ENCODE measurements around the gene UNK. TPM values are rescaled to one million over a fixed set of nuclear protein-coding genes. Genes with fewer than 3 reads are reported as not detected.
A peak's percentile ranks its signal among the peaks of the same experiment; 100 is the strongest.

The UNK gene
- total and polyA plus RNA-seq, 7 experiments from 2014 or later, result 21.5 to 49.8 (median 39.7) TPM

DNA sequence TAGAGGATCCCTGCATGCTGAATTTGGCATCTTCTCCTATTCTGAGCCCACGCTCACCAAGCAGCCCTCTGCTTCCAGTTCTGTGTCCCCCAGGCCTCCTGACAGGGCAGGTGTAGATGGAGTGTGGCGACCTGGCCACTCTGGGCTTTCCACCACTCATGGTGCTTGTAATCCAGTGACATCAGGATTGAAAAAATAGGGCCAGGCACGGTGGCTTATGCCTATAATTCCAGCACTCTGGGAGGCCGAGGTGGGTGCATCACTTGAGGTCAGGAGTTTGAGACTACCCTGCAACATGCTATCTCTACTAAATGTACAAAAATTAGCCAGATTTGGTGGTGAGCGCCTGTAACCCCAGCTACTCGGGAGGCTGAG lies 29.4 kb downstream of the UNK start:
- Histone ChIP-seq H3K36me3 (ENCODE audit: control insufficient read depth in 2 of 3, insufficient read depth in 3 of 3, low read length in 3 of 3) (peaks cover 0 to 97% (median 0%) of the 10 kb centered on the region in 3 experiments), H3K27me3 (ENCODE audit: control insufficient read depth in 2 of 2, insufficient read depth in 2 of 2, low read length in 2 of 2) (no peaks in the 10 kb centered on the region), H3K4me3 (ENCODE audit: low read length) (no peak overlapping the region), H3K9me3 (ENCODE audit: control insufficient read depth in 2 of 3, low read length in 3 of 3) (no peaks in the 10 kb centered on the region), H3K4me1 (ENCODE audit: control insufficient read depth in 2 of 2, insufficient read depth in 2 of 2, low read length in 2 of 2) (no peaks in the 10 kb centered on the region), H3K27ac (ENCODE audit: low read depth, low read length) (no peak overlapping the region)
- POLR2A ChIA-PET, result interaction anchor here (0.8 to 1.6 kb wide), 2 partner anchors 27 to 34 kb away, joined by 3 to 4 read pairs; a partner anchor contains a TSS
- Mint-ChIP-seq H3K4me1 (peaks cover 0 to 5% (median 0%) of the 10 kb centered on the region in 7 donors), H3K36me3 (peaks cover 0 to 18% (median 1%) of the 10 kb centered on the region in 5 donors), H3K4me3 (no peak overlapping the region), H3K27ac (no peak overlapping the region), H3K9me3 (no peaks in the 10 kb centered on the region), H3K27me3 (no peaks in the 10 kb centered on the region)
- intact Hi-C loops (cut with micrococcal nuclease), result no loop called here
- DNase-seq (no peak), ATAC-seq (no peak)
- CTCF ChIA-PET, result interaction anchor here (0.7 to 1.4 kb wide), 2 partner anchors 16 to 50 kb away, joined by 3 to 4 read pairs; no protein-coding TSS in a partner anchor

GRCh38 chr17:75814900-75815373 lies 30.3 kb downstream of the UNK start:
- Histone ChIP-seq H3K27me3 (ENCODE audit: control insufficient read depth in 2 of 2, insufficient read depth in 2 of 2, low read length in 2 of 2) (no peaks in the 10 kb centered on the region), H3K4me1 (ENCODE audit: control insufficient read depth in 2 of 2, insufficient read depth in 2 of 2, low read length in 2 of 2) (no peaks in the 10 kb centered on the region), H3K4me3 (ENCODE audit: low read length) (no peak overlapping the region), H3K9me3 (ENCODE audit: control insufficient read depth in 2 of 3, low read length in 3 of 3) (no peaks in the 10 kb centered on the region), H3K27ac (ENCODE audit: low read depth, low read length) (no peak overlapping the region), H3K36me3 (ENCODE audit: control insufficient read depth in 2 of 3, insufficient read depth in 3 of 3, low read length in 3 of 3) (peaks cover 0 to 97% (median 3%) of the 10 kb centered on the region in 3 experiments)
- peak overlapping the region in 1 of 9 donors; percentile 20 for H3K27ac Mint-ChIP-seq
- POLR2A ChIA-PET, result interaction anchor here (1.3 kb wide), 1 partner anchor 30 kb away, joined by 4 read pairs; the partner anchor contains the start of gene UNK
- no peak overlapping the region for H3K4me3 Mint-ChIP-seq
- CTCF ChIA-PET, result interaction anchor here (0.6 to 1.4 kb wide), 3 partner anchors 15 to 75 kb away, joined by 3 to 5 read pairs (median 4); no protein-coding TSS in a partner anchor
- H3K36me3 Mint-ChIP-seq, result peaks cover 3 to 27% (median 4%) of the 10 kb centered on the region in 5 donors
- DNase-seq (no peak), ATAC-seq (no peak)
- peaks cover 0 to 7% (median 2%) of the 10 kb centered on the region in 7 donors for H3K4me1 Mint-ChIP-seq
- H3K9me3 Mint-ChIP-seq, result no peaks in the 10 kb centered on the region
- no peaks in the 10 kb centered on the region for H3K27me3 Mint-ChIP-seq
- intact Hi-C loops (cut with micrococcal nuclease), result no loop called here

DNA sequence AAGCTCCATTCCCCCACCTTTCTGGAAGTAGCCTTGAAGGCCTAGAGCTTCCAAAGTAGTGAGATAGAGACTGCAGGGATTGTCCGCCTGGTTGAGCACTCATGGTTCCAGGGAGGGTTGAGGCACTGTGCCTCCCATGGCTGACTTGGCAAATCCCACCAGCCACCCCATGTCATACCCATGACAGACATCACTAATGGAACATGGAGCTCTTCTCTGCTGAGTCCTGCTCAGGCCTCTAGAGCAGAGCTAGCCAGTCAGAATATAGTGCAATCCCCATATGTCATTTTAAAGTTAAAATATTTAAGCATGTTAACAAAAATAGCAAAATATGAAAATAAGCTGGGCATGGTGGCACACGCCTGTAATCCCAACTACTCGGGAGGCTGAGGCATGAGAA lies 30.8 kb downstream of the UNK start:
- no peaks in the 10 kb centered on the region for H3K27me3 ChIP-seq (ENCODE audit: control insufficient read depth in 2 of 2, insufficient read depth in 2 of 2, low read length in 2 of 2)
- no peak overlapping the region for H3K4me3 ChIP-seq (ENCODE audit: low read length)
- no peak overlapping the region for H3K27ac ChIP-seq (ENCODE audit: low read depth, low read length)
- no peaks in the 10 kb centered on the region for H3K9me3 ChIP-seq (ENCODE audit: control insufficient read depth in 2 of 3, low read length in 3 of 3)
- H3K36me3 Mint-ChIP-seq, result peaks cover 3 to 28% (median 4%) of the 10 kb centered on the region in 5 donors
- no peaks in the 10 kb centered on the region for H3K4me1 ChIP-seq (ENCODE audit: control insufficient read depth in 2 of 2, insufficient read depth in 2 of 2, low read length in 2 of 2)
- H3K36me3 ChIP-seq (ENCODE audit: control insufficient read depth in 2 of 3, insufficient read depth in 3 of 3, low read length in 3 of 3), result peaks cover 0 to 98% (median 3%) of the 10 kb centered on the region in 3 experiments
- CTCF ChIA-PET, result interaction anchor here (0.6 to 1.4 kb wide), 3 partner anchors 14 to 74 kb away, joined by 3 to 5 read pairs (median 4); no protein-coding TSS in a partner anchor
- peaks cover 0 to 7% (median 2%) of the 10 kb centered on the region in 7 donors for H3K4me1 Mint-ChIP-seq
- intact Hi-C loops (cut with micrococcal nuclease), result no loop called here
- POLR2A ChIA-PET, result interaction anchor here (1.1 to 1.3 kb wide), 2 partner anchors 31 to 35 kb away, joined by 4 to 5 read pairs; partner anchors contain the start of gene UNK
- no peaks in the 10 kb centered on the region for H3K9me3 Mint-ChIP-seq
- H3K4me3 Mint-ChIP-seq, result no peak overlapping the region
- H3K27me3 Mint-ChIP-seq, result no peaks in the 10 kb centered on the region
- ATAC-seq (no peak), DNase-seq (no peak)
- H3K27ac Mint-ChIP-seq, result no peak overlapping the region

DNA sequence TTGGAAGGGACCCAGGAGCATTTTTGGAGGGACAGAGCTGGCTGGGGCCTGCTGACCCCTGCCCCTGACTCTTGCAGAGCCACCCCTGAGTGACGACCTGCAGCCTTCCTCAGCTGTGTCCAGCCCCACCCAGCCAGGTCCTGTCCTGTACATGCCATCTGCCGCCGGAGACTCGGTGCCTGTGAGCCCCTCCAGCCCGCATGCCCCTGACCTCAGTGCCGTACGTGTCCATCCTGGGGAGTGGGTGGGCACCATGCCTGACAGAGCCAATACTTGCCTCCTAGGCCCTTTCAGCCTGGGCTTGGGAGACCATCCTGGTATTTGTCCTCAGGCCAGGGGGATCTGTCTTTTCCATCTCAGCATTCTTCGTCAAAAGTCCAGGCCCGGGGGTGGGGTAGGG lies 32.1 kb downstream of the UNK start:
- H3K36me3 ChIP-seq (ENCODE audit: control insufficient read depth in 2 of 3, insufficient read depth in 3 of 3, low read length in 3 of 3), result peaks cover 0 to 98% (median 3%) of the 10 kb centered on the region in 3 experiments
- CTCF ChIA-PET, result no interaction called here
- no peaks in the 10 kb centered on the region for H3K27me3 ChIP-seq (ENCODE audit: control insufficient read depth in 2 of 2, insufficient read depth in 2 of 2, low read length in 2 of 2)
- Mint-ChIP-seq H3K9me3 (no peaks in the 10 kb centered on the region), H3K27me3 (no peaks in the 10 kb centered on the region), H3K4me1 (peaks cover 10 to 14% (median 10%) of the 10 kb centered on the region in 7 donors), H3K27ac (peak overlapping the region in 1 of 9 donors; percentile 52), H3K36me3 (peaks cover 4 to 28% (median 6%) of the 10 kb centered on the region in 5 donors), H3K4me3 (no peak overlapping the region)
- DNase-seq, result no peak
- POLR2A ChIA-PET, result interaction anchor here (0.6 to 1.1 kb wide), 4 partner anchors 37 to 619 kb away, joined by 3 to 5 read pairs (median 4); partner anchors contain the start of gene WBP2
- H3K4me1 ChIP-seq (ENCODE audit: control insufficient read depth in 2 of 2, insufficient read depth in 2 of 2, low read length in 2 of 2), result peaks cover 3 to 4% of the 10 kb centered on the region in 2 donors
- H3K27ac ChIP-seq (ENCODE audit: low read depth, low read length), result no peak overlapping the region
- no peaks in the 10 kb centered on the region for H3K9me3 ChIP-seq (ENCODE audit: control insufficient read depth in 2 of 3, low read length in 3 of 3)
- intact Hi-C loops (cut with micrococcal nuclease), result no loop called here
- H3K4me3 ChIP-seq (ENCODE audit: low read length), result no peak overlapping the region
- no peak for ATAC-seq

DNA sequence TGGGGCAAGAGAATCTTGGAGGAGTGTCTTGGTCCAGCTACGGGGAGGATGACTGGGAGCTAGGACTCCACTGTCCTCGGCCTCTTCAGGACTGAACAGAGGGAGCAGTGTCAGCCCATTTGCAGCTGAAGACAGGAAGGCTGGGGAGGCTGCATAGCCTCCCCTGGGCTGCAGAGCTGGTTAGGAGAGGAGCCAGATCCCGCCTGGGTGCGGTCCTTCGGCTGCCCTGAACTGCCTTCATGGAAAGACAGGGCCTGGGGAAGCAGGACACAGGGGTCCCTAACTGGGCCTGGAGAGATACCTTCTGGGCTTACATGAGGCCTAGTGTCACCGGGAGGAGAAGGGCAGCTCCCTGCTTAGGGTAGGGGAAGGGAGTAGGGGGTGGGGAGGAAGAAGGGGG lies 33.0 kb downstream of the UNK start:
- DNase-seq, result no peak
- CTCF ChIA-PET, result no interaction called here
- intact Hi-C loops (cut with micrococcal nuclease), result no loop called here

GRCh38 chr17:75818326-75818885 lies 33.8 kb downstream of the UNK start:
- Mint-ChIP-seq H3K27me3 (no peaks in the 10 kb centered on the region), H3K4me1 (peaks cover 16 to 21% (median 18%) of the 10 kb centered on the region in 7 donors), H3K36me3 (peaks cover 4 to 22% (median 6%) of the 10 kb centered on the region in 5 donors), H3K27ac (peak overlapping the region in 3 of 9 donors; percentile 47 to 94 (median 81)), H3K4me3 (no peak overlapping the region), H3K9me3 (no peaks in the 10 kb centered on the region)
- no peak overlapping the region for H3K27ac ChIP-seq (ENCODE audit: low read depth, low read length)
- CTCF ChIA-PET, result no interaction called here
- ATAC-seq (no peak), DNase-seq (no peak)
- intact Hi-C loops (cut with micrococcal nuclease), result no loop called here
- H3K36me3 ChIP-seq (ENCODE audit: control insufficient read depth in 2 of 3, insufficient read depth in 3 of 3, low read length in 3 of 3), result peaks cover 0 to 93% (median 3%) of the 10 kb centered on the region in 3 experiments
- no peak overlapping the region for H3K4me3 ChIP-seq (ENCODE audit: low read length)
- H3K9me3 ChIP-seq (ENCODE audit: control insufficient read depth in 2 of 3, low read length in 3 of 3), result no peaks in the 10 kb centered on the region
- H3K27me3 ChIP-seq (ENCODE audit: control insufficient read depth in 2 of 2, insufficient read depth in 2 of 2, low read length in 2 of 2), result no peaks in the 10 kb centered on the region
- peaks cover 10 to 15% of the 10 kb centered on the region in 2 donors for H3K4me1 ChIP-seq (ENCODE audit: control insufficient read depth in 2 of 2, insufficient read depth in 2 of 2, low read length in 2 of 2)
- POLR2A ChIA-PET, result interaction anchor here (0.6 kb wide), 1 partner anchor 160 kb away, joined by 3 read pairs; no protein-coding TSS in a partner anchor

More for the DNA sequence above, 33.0 kb downstream of the UNK start:
- no peak overlapping the region for H3K27ac ChIP-seq (ENCODE audit: low read depth, low read length)
- Mint-ChIP-seq H3K27ac (no peak overlapping the region), H3K27me3 (no peaks in the 10 kb centered on the region), H3K9me3 (no peaks in the 10 kb centered on the region), H3K4me1 (peaks cover 16 to 21% (median 18%) of the 10 kb centered on the region in 7 donors), H3K4me3 (no peak overlapping the region), H3K36me3 (peaks cover 4 to 26% (median 6%) of the 10 kb centered on the region in 5 donors)
- H3K27me3 ChIP-seq (ENCODE audit: control insufficient read depth in 2 of 2, insufficient read depth in 2 of 2, low read length in 2 of 2), result no peaks in the 10 kb centered on the region
- H3K36me3 ChIP-seq (ENCODE audit: control insufficient read depth in 2 of 3, insufficient read depth in 3 of 3, low read length in 3 of 3), result peaks cover 0 to 93% (median 3%) of the 10 kb centered on the region in 3 experiments
- no peak for ATAC-seq
- no peaks in the 10 kb centered on the region for H3K9me3 ChIP-seq (ENCODE audit: control insufficient read depth in 2 of 3, low read length in 3 of 3)
- POLR2A ChIA-PET, result interaction anchor here (0.9 kb wide), 1 partner anchor 38 kb away, joined by 4 read pairs; the partner anchor contains the start of gene WBP2
- no peak overlapping the region for H3K4me3 ChIP-seq (ENCODE audit: low read length)
- H3K4me1 ChIP-seq (ENCODE audit: control insufficient read depth in 2 of 2, insufficient read depth in 2 of 2, low read length in 2 of 2), result peaks cover 10 to 13% of the 10 kb centered on the region in 2 donors
